Measurements from ENCODE around the gene CTSD.

The CTSD gene

DNA sequence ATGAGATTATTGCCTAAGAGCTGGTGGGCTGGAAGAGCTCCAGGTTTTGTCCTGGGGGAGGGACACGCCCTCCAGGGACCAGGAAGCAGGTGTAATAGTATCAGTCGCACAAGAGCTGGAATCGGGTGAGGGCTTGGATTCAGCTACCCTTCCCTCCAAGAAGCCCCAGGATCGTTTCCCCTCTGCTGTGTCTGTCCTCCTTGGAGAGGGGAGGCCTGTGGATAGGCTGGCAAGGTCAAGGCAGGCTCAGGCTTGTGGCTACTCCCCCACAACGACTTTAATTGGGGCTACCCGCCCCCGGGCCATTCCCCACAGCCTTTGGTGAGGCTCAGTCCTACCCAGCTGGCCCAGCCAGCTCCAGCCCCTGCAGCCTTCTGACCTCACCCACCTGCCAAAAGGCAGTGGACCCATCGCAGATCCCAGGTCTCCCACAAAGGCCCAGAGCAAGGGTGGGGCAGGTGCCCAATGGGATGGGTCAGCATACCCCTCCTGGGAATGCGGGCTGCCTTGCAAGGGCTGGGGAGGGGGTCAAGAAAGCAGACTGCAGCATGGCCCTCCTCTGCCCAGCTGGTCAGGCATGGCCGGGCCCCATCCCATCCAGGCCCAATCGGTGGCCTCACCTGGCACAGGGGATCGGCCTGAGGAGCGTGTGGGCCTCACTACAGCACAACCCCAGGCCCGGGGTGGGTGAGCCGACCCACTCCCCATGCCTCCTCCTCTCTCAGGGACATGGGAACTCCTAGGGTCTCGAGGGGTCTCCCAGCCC lies 1.0 kb downstream of the CTSD start:
- Histone ChIP-seq H2AFZ (ENCODE audit: low read depth, low read length, severe bottlenecking) (no peak overlapping the region), H3K27me3 (ENCODE audit: low read length) (no peaks in the 10 kb centered on the region), H3F3A (ENCODE audit: insufficient read depth) (no peaks in the 10 kb centered on the region), H3K9me2 (replicated peaks; ENCODE audit: insufficient read depth, low read length) (no peaks in the 10 kb centered on the region), H3K9me3 (ENCODE audit: insufficient read depth, low read length) (no peaks in the 10 kb centered on the region), H3K9ac (ENCODE audit: low read length) (peak overlapping the region; percentile 74), H3K27ac (ENCODE audit: low read depth, low read length) (no peak overlapping the region), H3K4me2 (ENCODE audit: low read depth, low read length, poor library complexity, severe bottlenecking) (peak overlapping the region; percentile 70), H3K4me3 (ENCODE audit: insufficient read depth, low read length, poor library complexity, severe bottlenecking) (peak overlapping the region; percentile 86), H3K36me3 (ENCODE audit: low read length) (no peaks in the 10 kb centered on the region), H3K79me2 (ENCODE audit: insufficient read depth, low read length) (no peaks in the 10 kb centered on the region), H4K20me1 (ENCODE audit: low read depth, low read length) (no peaks in the 10 kb centered on the region)
- TF ChIP-seq CTCF (IDR thresholded peaks at IDR 0.05; ENCODE audit: insufficient read depth, low read length, poor library complexity, severe bottlenecking) (no peak), EZH2phosphoT487 (conservative IDR thresholded peaks at IDR 0.05; ENCODE audit: low read length) (no peak)

DNA sequence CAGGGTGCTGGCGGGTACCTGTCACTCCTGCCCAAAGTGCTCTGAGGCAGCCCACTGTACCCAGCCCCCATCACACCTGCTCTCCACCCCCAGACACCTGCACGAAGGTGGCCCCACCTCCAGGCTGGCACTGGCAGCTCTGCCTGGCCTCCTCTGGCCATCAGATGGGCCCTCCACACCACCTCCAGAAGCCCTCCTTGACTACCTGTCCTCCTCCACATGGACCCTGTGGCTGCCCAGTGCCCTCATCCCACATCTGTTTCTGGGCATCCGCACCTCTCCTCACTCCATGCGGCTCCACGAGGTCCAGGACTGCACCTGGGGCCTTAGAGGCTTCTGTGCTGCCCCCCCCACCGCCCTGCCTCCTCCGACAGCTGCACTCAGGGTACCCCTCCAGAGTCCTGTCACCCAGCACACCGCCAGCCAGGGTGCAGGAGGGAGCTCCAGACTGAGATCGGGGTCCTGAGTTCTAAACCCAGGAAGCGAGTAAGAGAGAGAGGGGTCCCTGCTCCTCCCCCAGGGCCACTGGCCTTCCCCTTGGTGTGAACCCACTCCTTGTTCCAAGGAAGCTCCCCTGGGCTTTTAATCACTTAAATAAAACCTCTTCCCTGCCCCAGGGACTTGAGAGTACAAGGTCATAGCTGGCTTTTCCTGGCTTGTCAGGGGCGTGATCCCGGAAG lies 1.7 kb downstream of the CTSD start:
- Histone ChIP-seq H3K9ac (ENCODE audit: low read length) (no peak overlapping the region), H3F3A (ENCODE audit: insufficient read depth) (no peaks in the 10 kb centered on the region), H3K4me3 (ENCODE audit: insufficient read depth, low read length, poor library complexity, severe bottlenecking) (no peak overlapping the region), H2AFZ (ENCODE audit: low read depth, low read length, severe bottlenecking) (no peak overlapping the region), H3K27me3 (ENCODE audit: low read length) (no peaks in the 10 kb centered on the region), H3K4me2 (ENCODE audit: low read depth, low read length, poor library complexity, severe bottlenecking) (no peak overlapping the region), H3K36me3 (ENCODE audit: low read length) (no peaks in the 10 kb centered on the region), H4K20me1 (ENCODE audit: low read depth, low read length) (no peaks in the 10 kb centered on the region), H3K79me2 (ENCODE audit: insufficient read depth, low read length) (no peaks in the 10 kb centered on the region), H3K9me2 (replicated peaks; ENCODE audit: insufficient read depth, low read length) (no peaks in the 10 kb centered on the region), H3K9me3 (ENCODE audit: insufficient read depth, low read length) (no peaks in the 10 kb centered on the region), H3K27ac (ENCODE audit: low read depth, low read length) (no peak overlapping the region)
- TF ChIP-seq CTCF (IDR thresholded peaks at IDR 0.05; ENCODE audit: insufficient read depth, low read length, poor library complexity, severe bottlenecking): no peak
- no peak for TF ChIP-seq EZH2phosphoT487 (conservative IDR thresholded peaks at IDR 0.05; ENCODE audit: low read length)

- Histone ChIP-seq H3K4me3 (ENCODE audit: insufficient read depth, low read length, poor library complexity, severe bottlenecking) (no peak overlapping the region), H3K36me3 (ENCODE audit: low read length) (no peaks in the 10 kb centered on the region), H3K27ac (ENCODE audit: low read depth, low read length) (no peak overlapping the region), H3K79me2 (ENCODE audit: insufficient read depth, low read length) (no peaks in the 10 kb centered on the region), H2AFZ (ENCODE audit: low read depth, low read length, severe bottlenecking) (no peak overlapping the region), H3K9ac (ENCODE audit: low read length) (no peak overlapping the region), H3F3A (ENCODE audit: insufficient read depth) (no peaks in the 10 kb centered on the region), H3K4me2 (ENCODE audit: low read depth, low read length, poor library complexity, severe bottlenecking) (no peak overlapping the region), H4K20me1 (ENCODE audit: low read depth, low read length) (no peaks in the 10 kb centered on the region), H3K27me3 (ENCODE audit: low read length) (no peaks in the 10 kb centered on the region), H3K9me2 (replicated peaks; ENCODE audit: insufficient read depth, low read length) (no peaks in the 10 kb centered on the region), H3K9me3 (ENCODE audit: insufficient read depth, low read length) (no peaks in the 10 kb centered on the region)
- no peak for TF ChIP-seq EZH2phosphoT487 (conservative IDR thresholded peaks at IDR 0.05; ENCODE audit: low read length)
- TF ChIP-seq CTCF (IDR thresholded peaks at IDR 0.05; ENCODE audit: insufficient read depth, low read length, poor library complexity, severe bottlenecking): no peak
Observed at GRCh38 chr11:1761110-1761856, 2.4 kb downstream of the CTSD start.
